HG03103 (cell line): ENCODE measurements around the gene NDUFB8.
"Not testable (repeated sequence)": the region's sequence is repeated elsewhere in the genome, so short reads cannot be mapped to it uniquely, and the experiment has no call there.

Experiments
- ATAC-seq: cut with Tn5 transposase; IDR thresholded peaks from one replicate; pipeline ENCODE4 v1.9.1; 2021; ENCODE audit warnings: low read depth; ENCODE audit not compliant: unreplicated experiment

The NDUFB8 gene

DNA sequence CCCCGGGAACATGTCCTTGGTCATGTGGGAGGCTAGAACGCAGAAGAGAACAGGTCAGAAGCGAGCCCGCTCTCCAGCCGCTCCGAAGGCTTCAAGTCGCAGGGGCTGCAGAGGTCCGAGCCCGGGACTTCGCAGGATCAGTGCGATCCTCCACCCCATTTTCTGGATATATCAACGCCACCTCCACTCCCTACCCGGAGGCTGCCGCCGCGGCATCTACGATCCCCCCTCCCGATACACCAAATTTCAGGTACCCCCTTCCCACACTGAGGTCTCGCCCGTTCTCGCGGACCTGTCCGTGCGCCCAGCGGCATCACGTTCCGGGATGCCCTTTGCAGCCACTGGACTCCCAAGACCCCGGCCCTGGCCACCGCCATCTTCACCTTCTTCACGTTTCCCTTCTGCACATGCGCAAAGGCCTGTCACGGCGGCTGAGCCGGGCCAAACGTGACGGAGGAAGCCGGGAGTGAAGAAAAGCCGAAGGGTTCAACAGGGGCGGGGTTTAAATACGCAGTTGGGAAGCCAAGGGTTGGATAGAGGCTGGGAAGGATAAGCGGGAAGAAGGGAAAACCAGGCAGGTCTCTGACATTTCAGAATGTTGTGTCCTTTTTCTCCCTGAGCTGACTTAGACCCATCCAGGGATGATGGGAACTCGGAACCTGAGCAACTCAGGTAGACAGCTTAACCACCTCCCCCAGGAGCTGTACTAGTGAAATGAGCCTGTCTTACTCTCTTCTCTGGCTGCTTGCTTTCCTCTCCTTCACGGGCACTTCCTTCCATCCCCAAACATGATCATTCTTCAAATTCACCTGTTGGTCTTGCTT is at the start of gene NDUFB8:
Gene NDUFB8, minus strand, starts transcription at position 397 of the 824 bp plus-strand sequence. Its CDS starts 20 bp downstream, at position 377.
- ATAC-seq, result no peak

DNA sequence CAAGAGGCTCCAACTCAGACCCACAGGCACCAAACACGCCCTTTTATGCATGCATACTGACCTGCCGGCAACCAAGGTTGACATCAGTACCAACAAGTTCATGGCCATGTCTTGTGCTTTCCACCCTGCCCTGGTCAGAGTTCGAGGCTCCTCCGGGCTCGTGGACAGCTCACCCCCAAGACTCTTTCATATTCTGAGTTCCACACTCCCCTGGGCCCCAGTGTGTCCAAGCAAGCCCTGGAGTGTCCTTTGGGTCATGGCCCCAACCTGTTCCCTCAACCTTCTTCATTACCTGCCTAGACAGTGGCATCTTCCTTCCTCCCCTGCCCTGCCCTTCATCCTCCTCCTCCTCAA is 46.6 kb upstream of the NDUFB8 start:
- no peak for ATAC-seq

DNA sequence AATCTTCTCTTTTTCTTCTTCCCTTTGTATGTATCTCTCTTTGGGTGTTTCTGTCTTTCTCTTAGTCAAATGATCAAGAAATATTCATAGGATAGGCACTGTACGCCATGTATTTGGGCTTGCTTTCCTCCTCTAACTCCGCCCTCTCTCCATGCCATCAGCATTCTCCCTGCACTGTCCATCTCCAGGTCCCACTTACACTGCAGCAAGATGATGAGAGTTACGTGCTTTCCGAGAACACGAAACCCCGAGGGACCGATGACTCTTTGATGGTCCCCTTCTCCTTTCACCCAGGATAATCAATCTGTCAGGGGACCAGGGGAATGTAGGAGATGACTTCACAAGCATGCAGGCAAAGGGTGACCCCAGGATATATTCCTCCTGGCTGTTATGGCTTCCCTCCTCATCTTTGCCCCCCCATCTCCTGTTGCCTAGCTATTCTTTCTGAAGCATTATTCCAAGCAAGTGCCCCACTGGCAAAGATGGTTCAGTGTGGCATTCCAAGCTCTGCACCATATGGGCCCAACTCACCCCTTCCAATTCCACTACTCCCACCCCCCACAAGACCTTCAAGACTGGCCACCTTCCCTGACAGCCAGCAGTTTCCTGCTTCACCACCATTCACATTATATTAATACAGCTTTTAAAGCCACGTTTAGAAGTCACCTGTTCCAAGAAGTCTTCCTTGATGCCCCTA is 46.1 kb upstream of the NDUFB8 start:
- ATAC-seq, result no peak

DNA sequence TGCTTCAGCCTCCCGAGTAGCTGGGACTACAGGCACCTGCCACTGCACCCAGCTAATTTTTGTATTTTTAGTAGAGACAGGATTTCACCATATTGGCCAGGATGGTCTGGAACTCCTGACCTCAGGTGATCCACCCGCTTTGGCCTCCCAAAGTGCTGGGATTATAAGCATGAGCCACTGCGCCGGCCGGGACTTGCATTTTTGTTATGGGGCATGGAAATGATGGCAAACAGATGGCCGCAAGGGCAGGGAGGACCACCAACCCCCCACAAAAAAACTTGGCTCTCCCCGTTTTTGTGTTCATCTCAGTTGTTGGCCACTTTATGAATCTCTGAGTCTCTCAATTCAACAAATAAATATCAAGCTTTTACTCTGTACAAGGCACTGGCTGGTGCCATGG is 45.5 kb upstream of the NDUFB8 start:
- ATAC-seq, result not testable (repeated sequence)

DNA sequence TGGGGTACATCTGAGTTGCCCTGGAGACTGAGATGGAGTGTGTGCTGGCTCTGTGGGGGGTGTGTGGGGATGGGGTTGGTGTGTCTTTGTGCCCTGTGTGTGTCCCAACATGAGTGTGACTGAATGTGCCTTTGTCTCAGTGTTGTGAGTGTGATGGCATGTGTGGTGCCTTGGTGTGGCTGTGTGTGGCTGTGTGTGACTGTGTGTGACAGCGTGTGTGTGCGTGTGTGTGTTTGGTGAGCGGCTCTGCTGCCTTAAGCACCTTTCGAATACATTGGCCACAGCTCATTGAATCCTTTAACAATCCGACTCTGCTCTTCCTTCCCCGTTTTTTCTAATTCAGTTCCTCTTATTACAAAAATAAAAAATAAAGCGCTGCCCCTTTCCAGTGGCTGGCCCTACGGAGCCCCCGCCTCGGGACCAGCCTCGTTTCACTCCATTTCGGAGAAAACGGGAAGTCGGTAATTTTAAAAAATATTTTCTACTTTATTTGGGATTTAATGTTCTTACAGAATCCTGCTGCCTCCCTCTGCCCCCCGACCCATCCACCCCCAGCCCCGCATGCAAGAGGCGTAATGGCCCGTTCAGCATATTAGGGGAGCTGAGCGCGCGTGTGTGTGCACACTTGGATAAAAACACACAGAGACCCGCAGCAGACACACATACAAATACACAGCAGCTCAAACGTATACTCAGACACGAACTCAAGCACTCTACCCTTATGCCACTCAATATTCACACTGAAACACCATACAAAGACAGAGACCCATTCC is 41.6 kb upstream of the NDUFB8 start:
- no peak for ATAC-seq

DNA sequence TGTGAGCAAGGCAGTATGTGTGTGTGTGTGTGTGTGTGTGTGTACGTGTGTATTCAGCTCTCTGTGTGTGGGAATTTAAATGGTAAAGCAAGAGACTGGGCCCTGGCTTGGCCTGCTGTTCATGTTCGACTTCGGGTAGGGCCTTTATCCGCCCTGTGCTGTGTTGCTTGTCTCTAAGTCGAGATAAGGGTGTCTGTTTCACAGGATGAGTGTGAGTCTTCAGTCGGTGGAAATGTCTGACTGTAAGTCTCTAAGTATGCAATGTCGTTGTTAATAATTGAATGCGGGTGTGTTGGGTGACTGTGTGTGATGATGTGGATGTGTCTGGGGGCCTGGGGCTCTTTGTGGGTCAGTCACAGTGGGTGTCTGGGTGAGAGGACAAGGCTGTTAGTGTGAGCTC is 40.8 kb upstream of the NDUFB8 start:
- no peak for ATAC-seq

DNA sequence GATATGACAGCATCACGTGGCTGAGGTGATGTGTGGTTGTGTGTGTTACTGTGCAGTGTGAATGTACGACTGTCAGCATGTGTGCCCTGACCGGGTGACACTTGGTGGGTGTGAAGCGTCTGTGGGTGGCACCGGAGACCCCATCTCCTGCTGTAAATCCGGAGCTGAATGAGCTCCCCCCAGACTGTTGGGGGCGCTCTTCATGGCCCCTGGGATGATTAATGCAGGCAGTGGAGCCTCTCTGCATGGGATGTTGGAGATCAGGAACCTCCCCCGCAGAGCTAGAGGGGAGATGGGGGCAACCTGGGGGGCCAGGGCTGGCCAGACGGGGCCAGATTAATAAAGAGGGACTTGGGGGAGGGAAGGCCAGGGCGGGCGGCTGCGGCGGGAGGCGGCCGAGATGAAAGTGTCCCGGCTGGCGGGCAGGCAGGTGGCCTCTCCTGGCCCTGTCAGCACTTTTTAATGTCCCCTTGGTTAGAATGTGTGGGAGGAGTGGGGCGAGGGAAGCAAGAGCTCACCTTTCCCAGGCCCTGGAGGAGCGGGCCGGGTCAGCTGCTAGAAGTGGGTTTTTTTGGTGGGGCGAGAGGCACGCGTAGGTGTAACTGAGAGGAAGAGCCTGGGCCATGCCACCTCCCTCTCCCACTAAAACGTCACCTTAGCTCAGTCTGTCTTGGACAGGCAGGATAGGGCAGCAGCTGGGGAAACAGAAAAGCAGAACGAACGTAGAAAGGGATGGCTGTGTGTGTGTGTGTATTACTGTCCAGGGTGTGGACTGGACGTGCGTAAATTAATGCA is 40.2 kb upstream of the NDUFB8 start:
- ATAC-seq, result no peak

DNA sequence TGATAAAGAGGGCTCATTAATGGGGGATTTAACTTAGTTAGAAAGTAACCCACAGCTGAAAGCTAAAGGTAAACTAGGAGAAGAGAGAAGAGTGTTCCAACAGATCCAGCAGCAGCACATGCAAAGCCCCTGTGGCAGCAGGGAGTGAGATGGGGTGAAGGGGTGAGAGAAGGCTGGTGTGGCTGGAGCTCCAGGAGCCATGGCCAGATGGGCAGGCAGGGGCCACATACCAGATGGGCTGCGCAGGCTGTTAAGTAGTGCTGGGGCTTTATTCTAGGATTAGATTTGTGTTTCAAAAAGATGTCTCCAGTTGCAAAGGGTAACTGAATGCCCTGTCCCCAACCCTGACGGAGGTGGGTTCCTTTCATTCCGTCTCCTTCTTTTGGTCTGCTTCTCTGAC is 39.2 kb upstream of the NDUFB8 start:
- ATAC-seq, result no peak

DNA sequence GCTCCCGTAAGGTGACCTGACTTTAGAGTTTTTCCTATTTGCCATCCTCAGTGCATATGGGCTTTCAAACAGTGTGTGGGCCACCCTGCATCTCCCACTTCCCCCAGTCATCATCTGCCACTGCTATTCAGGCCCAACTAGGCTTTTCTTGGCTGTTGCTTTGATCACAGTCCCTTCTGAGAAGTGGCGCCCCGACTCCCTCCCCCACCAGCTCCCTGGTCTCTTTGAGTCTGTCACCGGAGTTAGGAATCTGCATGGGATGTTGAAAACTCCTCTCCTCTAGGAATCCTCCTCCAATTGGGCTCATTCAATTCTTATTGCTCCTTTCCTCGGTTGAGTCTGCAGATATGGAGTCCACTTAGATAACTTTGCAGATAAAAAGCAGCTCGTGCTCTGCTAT is 38.2 kb upstream of the NDUFB8 start:
- ATAC-seq, result no peak

DNA sequence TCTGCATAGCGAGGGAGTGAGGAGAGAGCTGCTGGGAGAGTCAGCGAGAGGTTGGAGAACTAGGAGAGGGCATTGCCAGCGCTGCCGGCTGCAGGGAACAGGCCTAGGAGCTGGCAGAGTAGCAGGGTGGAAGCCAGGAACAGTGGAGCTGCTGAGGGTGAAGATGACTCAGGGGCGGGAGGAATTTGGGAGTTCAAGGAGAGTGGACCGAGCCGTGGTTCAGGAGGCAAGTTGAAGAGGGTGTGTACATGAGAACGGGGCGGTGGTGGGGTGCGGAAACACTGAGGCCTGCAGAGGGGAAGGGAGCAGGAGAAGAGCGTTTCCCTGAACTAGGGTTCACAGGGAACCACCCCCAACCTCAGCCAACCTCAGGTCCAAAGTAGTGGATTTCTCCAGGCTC is 37.6 kb upstream of the NDUFB8 start:
- no peak for ATAC-seq

DNA sequence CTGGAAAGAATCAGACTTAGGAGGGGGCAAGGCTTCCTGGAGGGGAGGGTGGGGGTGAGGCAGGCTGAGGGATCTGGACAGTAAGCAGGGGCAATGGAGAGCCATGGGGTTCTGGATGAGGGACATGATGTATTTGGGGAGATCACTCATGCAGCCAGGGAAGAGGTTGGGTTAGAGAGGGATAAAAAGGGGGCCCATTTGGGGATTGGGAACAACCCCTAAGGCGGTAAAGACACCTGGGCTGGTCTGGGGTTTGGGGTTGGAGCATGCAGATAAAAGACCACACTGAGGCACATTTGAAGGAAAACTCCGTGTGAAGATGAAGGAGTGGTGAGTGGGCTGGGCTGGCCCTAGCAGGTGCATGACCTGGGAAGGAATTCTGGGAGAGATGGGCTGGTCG is 36.9 kb upstream of the NDUFB8 start:
- ATAC-seq, result no peak

DNA sequence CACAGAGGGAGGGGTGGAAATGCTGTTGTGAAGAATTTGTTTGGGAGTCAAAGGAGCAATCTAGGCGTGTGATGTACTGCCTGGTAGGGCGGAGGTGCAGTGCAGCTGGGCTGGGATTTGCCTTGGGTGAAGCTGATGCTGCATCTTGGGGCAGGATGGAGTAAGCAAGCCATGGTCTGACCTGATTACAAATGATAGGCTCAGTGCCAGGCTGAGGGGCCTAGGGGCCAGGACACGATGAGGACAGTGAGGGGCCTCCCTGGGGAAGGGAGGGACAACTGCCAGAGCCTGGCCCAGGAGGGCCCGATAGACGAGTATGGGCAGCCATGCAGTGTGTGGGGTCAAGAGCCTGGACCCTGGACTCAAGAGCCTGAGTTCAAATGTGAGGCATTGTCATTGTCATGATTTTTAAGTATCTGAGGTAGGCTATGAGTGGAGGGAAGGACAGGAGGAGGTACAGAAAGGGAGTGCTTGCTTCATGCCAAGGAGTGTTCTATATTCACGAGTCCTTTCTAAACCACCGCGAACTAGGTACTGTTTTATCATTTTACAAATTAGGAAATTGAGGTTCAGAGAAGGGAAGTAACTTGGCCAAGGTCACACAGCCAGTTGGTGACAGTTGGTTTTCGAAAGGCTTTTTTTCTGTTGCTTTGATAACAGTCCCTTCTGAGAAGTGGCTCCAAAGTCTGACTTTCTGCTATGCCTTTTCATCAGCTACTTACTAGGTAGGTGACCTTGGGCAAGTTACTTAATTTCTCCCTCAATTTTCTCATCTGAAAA is 35.7 kb upstream of the NDUFB8 start:
- ATAC-seq, result no peak

DNA sequence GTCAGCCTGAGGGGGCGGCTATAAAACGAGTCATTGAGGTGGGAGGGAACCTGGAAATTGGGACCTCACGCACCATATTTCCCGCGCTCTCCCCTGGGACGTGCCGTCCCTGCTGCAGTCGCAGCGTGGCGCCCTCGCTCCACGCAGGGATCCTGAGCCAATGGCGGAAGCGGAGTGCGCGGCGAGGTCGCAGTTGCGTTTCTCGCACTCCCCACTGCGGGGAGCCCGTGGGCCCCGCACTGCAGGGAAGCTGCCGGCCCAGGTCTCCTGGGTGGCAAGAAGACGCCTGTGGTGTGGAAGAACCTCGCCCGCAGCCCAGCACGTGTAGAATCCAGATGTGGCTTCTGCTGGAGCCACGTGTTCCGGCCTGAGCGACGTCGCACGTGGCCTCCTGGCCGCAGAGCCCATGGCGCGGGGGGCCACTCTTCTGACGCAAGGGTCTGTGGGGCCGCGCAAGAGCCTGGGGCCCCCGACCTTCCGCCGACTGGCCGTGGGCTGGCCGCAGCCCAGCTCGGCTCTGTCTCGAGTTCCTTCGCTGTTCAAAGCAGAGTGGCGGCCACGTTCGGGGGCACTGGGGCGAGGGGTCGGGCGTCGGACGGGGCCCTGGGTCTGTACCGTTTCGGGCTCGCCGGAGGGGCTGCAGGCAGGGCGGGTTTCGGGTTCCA is 32.5 kb upstream of the NDUFB8 start:
- ATAC-seq, result peak; percentile 81

DNA sequence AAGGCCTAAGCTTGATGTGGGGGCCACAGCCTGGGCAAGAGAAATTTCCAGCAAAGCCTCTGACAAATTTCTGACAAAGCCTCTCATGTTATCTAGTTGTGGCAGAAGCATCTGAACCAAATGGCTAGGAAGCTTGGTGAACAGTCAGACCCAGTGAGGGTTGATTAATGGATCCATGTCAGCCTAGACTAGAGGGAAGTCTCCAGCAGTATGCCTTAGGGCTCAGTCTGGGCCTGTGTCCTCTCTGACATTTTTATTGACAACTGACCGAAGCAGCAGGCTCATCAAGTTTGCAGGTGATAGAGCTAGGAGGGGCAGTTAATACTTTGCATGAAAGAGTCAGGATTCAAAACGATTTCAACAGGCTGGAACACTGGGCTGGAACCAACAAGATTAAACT is 31.3 kb upstream of the NDUFB8 start:
- no peak for ATAC-seq

DNA sequence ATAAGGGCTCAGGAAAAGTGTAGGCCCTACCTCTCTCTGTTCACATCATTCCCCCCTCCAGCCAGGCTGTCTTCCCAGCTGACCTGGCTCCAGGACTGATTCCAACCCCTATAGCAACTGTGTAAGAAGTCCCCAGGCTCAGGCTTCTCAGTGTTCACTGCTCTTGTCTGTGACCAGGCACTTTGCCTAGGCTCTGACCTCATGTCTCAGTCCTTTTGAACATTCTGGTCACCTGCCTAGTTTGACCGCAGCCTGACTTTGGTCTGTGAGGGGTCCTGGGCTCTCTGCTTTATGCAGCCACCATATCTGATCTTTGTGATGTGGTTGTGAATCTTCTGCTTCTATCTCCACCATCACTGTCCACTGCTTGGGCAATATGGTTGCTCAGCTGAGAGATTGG is 30.6 kb upstream of the NDUFB8 start:
- ATAC-seq, result no peak

DNA sequence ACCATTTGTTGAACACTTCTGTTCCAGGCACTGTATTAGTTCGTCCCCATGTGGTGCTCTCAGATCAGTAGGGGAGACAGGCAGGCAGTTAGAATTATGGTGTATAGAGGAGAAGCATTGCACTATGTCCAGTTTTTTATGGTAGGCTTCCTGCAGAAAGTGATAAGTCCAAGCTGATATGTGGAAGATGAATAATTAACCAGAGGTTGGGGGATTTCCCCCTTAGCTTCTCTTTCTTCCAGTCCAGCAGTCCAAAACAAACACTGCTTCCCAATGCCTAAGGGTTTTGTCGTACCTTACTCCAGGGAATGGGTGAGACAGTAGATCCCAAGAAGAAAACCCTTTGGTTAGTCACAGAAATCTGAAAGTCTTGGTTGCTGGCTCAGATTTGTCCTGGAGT is 25.2 kb upstream of the NDUFB8 start:
- no peak for ATAC-seq

DNA sequence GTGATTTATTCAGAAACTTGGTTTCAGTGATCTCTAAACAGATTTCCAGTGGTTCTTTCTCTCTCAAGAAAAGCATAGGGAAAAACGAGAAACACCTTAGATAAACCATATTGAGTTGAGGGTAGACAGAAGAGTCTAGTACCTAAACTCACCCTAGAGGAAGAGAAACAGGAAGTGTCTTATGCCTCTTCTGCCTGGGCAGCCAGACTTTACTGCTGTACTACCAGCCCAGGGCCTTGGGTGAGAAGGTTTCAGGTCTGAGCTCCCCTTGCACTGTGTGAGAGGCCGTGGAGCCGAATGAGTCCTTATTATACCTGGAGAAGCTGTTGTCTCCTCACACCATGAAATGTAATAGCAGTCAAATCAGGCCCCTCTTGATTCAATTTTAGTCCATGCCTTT is 24.3 kb upstream of the NDUFB8 start:
- ATAC-seq, result no peak

DNA sequence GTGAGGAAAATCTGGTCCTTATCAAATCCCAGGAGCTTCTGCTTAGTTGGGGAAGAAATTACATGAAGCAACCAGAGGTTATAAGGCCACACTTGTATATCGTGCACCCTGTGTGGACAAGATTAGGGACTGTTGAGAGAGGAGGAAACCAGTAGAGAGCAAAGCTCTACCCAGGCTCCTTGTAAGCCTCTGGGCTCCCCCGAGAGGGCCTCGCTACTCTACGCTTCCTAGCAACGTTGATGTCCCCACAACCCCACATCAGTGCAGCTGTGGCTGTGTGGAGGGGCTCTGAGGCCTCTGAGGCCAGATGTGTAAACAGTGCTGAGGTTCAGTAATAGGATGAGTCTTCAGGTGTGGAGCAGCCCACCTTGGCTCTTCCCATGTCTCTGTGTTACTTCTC is 22.1 kb upstream of the NDUFB8 start:
- no peak for ATAC-seq

DNA sequence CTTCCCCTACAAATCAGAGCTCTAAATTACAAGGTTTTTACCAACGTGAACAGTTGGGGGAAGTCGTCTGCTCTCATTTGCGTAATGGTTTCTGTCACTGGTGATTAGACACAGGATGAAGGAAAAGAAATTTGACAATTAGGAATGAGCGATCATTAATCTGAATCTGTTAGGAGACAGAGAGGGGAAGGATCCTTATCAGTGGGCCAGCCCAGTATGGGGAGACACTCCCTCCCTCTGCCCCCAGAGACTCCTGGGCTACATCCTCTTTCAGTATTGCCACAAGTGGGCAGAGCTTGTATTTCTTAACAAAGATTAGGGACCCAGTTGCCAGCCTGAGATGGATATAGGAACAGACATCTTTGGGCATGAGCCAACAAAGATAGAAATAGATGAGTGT is 21.5 kb upstream of the NDUFB8 start:
- no peak for ATAC-seq
